Heart left ventricle (tissue), 13 donors: ENCODE measurements around the gene PTX4.

ENCODE experiments used
- CTCF ChIP-seq, 12 donors: fragments of 200-600 bp; sonication (generic) in 4 of 12; IDR thresholded peaks; one replicate each; pipeline versions ENCODE4 v1.5.0 to v1.8.0; 2018 to 2022; ENCODE audit warnings: antibody characterized with exemption in 12 of 12, mild to moderate bottlenecking in 5 of 12
- POLR2A ChIP-seq, 2 donors: fragments of 450-650 bp; IDR thresholded peaks; one replicate each; pipeline ENCODE4 v1.6.1; 2017; ENCODE audit warnings: antibody characterized with exemption in 2 of 2, mild to moderate bottlenecking in 2 of 2, moderate library complexity in 2 of 2
- donor health status: ischemic (EF 13 %, LVEDD 7.1; RV severe dilation, severe dysfunction).
- donor health status: DM: no; HTN: yes; CAD: no.
- donor health status: DM: no; HTN: no; CAD: no.
- donor health status: ischemic (EF 25% LVEDD 6.9; RV normal size, moderate dysfunction).
- donor health status: ischemic (EF 25% LVEDD 5.7; RV mildly dilated, moderate dysfunction).
- donor health status: ischemic (EF 35%, LVEDD 5.7; RV mildly dilated, moderate dysfunction).
- donor health status: nonischemic (EF 11% LVEDD 7.7; RV severe dilation, severe dysfunction).
- donor health status: DM: yes; HTN: yes; CAD: no.
- donor health status: PGD.
- donor health status: ischemic (EF 29% LVEDD 5.4; RV normal size, mild dysfunction).
- donor health status: nonischemic (EF 23%, LVEDD 6.1; RV moderate dilation, normal function).

GRCh38 chr16:1520461-1520860 lies 31.7 kb upstream of the PTX4 start:
- TF ChIP-seq CTCF (IDR thresholded peaks at IDR 0.05) (no peak), POLR2A (IDR thresholded peaks at IDR 0.05) (no peak)
